ENCODE measurements around the gene PLA2G12A.
A peak's percentile ranks its signal among the peaks of the same experiment; 100 is the strongest.

PLA2G12A gene

DNA sequence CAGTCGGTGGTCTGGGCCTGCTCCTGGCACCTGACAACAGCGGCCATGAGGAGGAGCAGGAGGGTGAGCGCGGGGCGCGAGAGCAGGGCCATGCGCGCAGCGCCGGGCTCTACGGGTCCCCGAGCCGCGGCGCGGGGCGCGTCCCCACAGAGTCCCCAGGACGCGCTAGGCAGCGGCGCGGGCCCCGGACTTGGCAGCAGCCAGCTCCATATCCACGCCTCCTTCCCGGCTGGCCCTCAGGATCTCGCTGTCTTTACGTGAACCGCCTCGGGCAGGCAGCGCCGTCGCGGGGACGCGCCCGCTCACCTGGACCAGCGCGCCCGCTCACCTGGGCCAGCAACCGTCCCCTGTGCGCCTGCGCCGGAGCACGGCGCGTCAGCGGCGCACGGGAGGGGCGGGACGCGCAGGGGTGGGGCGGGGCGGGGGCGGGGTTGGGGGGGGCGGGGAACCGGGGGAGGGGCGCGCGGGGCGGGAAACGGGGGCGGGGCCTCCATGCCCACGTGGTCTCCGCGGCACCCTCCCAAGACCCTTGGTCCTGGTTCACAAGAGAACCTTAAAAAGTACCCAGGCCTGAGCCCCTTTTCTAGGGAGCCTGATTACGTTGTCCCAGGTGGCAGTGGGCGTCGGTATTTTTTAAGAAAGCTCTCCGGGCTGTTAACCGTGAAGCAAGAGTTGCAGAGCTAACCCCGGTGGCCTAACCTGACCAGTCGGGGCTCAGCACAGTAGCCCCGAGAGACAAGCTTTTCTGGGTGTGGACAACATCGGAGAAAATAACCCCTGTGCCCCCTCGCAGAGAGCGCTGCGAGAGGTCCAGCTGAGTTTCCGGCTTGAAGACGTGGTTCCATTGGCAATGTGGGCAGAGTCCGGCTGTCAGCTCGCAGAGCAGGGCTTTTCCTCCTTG lies at the start of gene PLA2G12A:
PLA2G12A (minus strand) TSS at position 353 of the 901 bp plus-strand sequence; CDS start at position 92, 261 bp downstream.
- peak; percentile 83 for DNase-seq
- no peaks in the 10 kb centered on the region for H3K9me3 Mint-ChIP-seq
- H3K27me3 Mint-ChIP-seq, result peaks cover 4% of the 10 kb centered on the region
- peak within 1 kb of the TSS; percentile 86 for H3K4me3 Mint-ChIP-seq
- CTCF ChIA-PET, result interaction anchor here (0.8 to 1.8 kb wide), 3 partner anchors 27 to 297 kb away, joined by 3 to 7 read pairs (median 6); partner anchors contain the start of genes CASP6 and SEC24B
- H3K27ac Mint-ChIP-seq, result peak within 1 kb of the TSS; percentile 75
- H3K36me3 Mint-ChIP-seq, result peaks cover 11% of the 10 kb centered on the region
- H3K4me1 Mint-ChIP-seq, result peaks cover 21% of the 10 kb centered on the region

DNA sequence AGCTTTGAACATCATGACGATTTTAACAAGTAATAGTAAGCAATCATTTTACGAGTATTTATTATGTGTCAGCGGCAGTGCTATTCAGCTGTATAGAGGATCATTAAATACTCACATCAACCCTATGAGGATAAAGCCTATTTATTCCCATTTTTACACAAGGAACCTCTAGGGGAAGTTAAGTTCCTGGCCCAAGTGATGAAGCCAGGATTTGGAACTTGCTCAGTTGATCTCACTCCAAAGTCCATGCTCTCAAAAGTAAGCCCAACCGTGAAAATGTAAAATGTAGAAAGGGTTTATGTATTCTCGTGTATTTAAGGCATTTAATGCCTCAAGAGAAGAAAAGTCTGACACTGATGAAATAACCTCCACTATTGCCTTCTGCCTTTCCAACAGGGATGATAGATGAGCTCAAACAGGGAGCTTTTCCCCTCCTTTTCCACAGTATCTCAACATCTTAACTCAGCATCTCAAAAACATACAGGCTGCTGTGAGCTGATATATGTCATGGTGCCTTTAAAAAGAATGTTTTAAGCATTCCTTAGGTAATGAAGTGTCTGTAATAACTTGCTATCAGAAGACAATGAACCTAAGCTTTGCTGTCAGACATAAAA lies 35.0 kb upstream of the PLA2G12A start:
- no peak for DNase-seq
- CTCF ChIA-PET, result no interaction called here
- no peaks in the 10 kb centered on the region for H3K36me3 Mint-ChIP-seq
- H3K4me1 Mint-ChIP-seq, result no peaks in the 10 kb centered on the region
- H3K27me3 Mint-ChIP-seq, result peaks cover 9% of the 10 kb centered on the region
- H3K27ac Mint-ChIP-seq, result no peak overlapping the region
- H3K9me3 Mint-ChIP-seq, result no peaks in the 10 kb centered on the region
- no peak overlapping the region for H3K4me3 Mint-ChIP-seq

DNA sequence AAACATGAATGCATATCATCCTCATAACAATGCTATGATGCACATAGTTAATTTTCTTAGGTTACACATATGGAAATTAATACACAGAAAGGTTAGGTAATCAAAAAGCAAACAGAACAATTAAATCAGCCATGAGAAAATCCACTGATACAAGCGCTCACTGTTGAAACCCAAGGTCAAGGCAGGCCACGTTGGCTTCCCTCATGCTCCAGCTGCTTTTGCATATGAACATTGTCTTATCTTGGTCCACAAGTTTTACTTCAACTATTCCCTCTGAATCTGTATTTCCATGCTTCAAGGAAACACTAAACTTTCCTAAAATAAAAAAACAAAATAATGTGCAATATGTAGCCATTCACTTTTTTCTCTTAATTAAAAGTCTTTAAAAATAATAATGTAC lies 34.5 kb upstream of the PLA2G12A start:
- no peaks in the 10 kb centered on the region for H3K4me1 Mint-ChIP-seq
- CTCF ChIA-PET, result no interaction called here
- no peaks in the 10 kb centered on the region for H3K9me3 Mint-ChIP-seq
- H3K27ac Mint-ChIP-seq, result no peak overlapping the region
- DNase-seq, result no peak
- peaks cover 4% of the 10 kb centered on the region for H3K27me3 Mint-ChIP-seq
- H3K36me3 Mint-ChIP-seq, result no peaks in the 10 kb centered on the region
- H3K4me3 Mint-ChIP-seq, result no peak overlapping the region

- H3K27ac Mint-ChIP-seq, result no peak overlapping the region
- no peaks in the 10 kb centered on the region for H3K4me1 Mint-ChIP-seq
- DNase-seq, result no peak
- CTCF ChIA-PET, result no interaction called here
- H3K27me3 Mint-ChIP-seq, result peaks cover 13% of the 10 kb centered on the region
- H3K4me3 Mint-ChIP-seq, result no peak overlapping the region
- H3K9me3 Mint-ChIP-seq, result no peaks in the 10 kb centered on the region
- H3K36me3 Mint-ChIP-seq, result no peaks in the 10 kb centered on the region
These were observed 30.8 kb upstream of the PLA2G12A start for GRCh38 chr4:109760682-109761081.

GRCh38 chr4:109755656-109756055 lies 25.8 kb upstream of the PLA2G12A start:
- Mint-ChIP-seq H3K36me3 (no peaks in the 10 kb centered on the region), H3K4me1 (no peaks in the 10 kb centered on the region), H3K27me3 (peaks cover 13% of the 10 kb centered on the region), H3K9me3 (no peaks in the 10 kb centered on the region), H3K4me3 (no peak overlapping the region), H3K27ac (no peak overlapping the region)
- CTCF ChIA-PET, result no interaction called here
- no peak for DNase-seq

DNA sequence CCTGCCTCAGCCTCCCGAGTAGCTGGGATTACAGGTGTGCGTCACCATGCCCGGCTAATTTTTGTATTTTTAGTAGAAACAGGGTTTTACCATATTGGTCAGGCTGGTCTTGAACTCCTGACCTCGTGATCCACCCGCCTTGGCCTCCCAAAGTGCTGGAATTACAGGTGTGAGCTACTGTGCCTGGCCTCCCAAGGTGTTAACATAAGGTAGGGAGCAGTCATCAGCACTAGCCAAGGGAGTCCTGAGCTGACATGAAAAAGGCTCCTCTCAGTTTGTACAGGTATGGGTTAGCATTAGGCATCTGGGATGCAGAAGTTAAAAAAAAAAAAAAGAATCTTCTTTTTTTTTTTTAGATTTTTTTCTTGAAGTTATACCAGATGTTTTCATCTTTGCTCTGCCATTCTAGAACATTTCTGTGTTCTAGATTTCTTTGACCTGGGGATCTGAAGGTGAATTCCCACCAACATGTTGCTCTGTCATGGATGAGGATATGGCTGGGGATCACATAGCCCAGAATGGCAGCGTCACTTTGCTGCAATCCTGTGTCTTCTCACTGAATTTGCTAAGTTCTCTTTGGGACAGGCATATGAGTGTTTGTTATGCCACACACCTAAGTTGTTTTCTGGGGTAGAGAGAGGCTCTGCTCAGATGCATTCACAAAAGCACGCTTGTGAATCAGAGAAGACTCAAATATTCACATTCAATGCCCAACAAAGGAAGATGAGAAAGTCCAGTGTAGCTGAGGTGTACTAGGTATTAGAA lies 24.4 kb upstream of the PLA2G12A start:
- Mint-ChIP-seq H3K4me3 (no peak overlapping the region), H3K36me3 (no peaks in the 10 kb centered on the region), H3K27me3 (peaks cover 13% of the 10 kb centered on the region), H3K27ac (peak overlapping the region; percentile 31), H3K9me3 (no peaks in the 10 kb centered on the region), H3K4me1 (no peaks in the 10 kb centered on the region)
- DNase-seq, result peak; percentile 22
- CTCF ChIA-PET, result no interaction called here

GRCh38 chr4:109752525-109752924 lies 22.7 kb upstream of the PLA2G12A start:
- no peaks in the 10 kb centered on the region for H3K9me3 Mint-ChIP-seq
- CTCF ChIA-PET, result no interaction called here
- peaks cover 16% of the 10 kb centered on the region for H3K27me3 Mint-ChIP-seq
- no peak overlapping the region for H3K4me3 Mint-ChIP-seq
- no peak for DNase-seq
- no peaks in the 10 kb centered on the region for H3K4me1 Mint-ChIP-seq
- no peaks in the 10 kb centered on the region for H3K36me3 Mint-ChIP-seq
- H3K27ac Mint-ChIP-seq, result no peak overlapping the region

GRCh38 chr4:109751852-109752251 lies 22.0 kb upstream of the PLA2G12A start:
- no peaks in the 10 kb centered on the region for H3K9me3 Mint-ChIP-seq
- DNase-seq, result no peak
- peaks cover 16% of the 10 kb centered on the region for H3K27me3 Mint-ChIP-seq
- CTCF ChIA-PET, result no interaction called here
- no peaks in the 10 kb centered on the region for H3K36me3 Mint-ChIP-seq
- no peaks in the 10 kb centered on the region for H3K4me1 Mint-ChIP-seq
- no peak overlapping the region for H3K4me3 Mint-ChIP-seq
- no peak overlapping the region for H3K27ac Mint-ChIP-seq

GRCh38 chr4:109750652-109751244 lies 20.9 kb upstream of the PLA2G12A start:
- Mint-ChIP-seq H3K27ac (no peak overlapping the region), H3K36me3 (no peaks in the 10 kb centered on the region), H3K4me3 (no peak overlapping the region), H3K9me3 (no peaks in the 10 kb centered on the region), H3K27me3 (peaks cover 12% of the 10 kb centered on the region), H3K4me1 (no peaks in the 10 kb centered on the region)
- no peak for DNase-seq
- CTCF ChIA-PET, result no interaction called here

DNA sequence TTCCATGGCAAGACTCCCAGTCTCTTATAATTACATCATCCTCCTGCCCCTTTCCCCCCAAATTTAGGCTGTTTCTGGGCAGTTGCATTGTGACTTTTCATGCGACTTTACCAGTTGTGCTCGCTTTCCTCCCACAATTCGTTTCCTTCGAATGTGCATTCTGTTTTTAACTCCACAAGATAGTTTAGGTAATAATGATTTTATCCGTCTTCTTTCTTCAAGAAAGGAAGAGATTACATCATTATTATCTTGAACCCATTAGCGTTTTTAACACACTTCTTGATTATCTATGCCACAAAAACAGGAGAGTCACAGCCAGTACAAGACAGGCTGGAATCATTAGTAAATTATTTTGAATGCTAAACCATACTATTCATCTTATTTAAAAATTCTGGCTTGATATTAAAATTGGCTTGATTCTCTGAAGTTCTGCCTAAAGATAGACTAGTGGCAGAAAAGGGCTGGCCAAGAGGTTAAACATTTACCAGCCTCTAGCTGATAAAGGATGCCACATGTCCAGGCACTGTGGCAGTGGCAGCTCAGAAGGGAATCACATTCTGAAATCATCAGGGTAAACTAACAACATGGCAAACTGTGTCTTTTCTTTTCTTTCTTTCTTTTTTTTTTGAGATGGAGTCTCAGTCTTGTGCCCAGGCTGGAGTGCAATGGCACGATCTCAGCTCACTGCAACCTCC lies 19.7 kb upstream of the PLA2G12A start:
- Mint-ChIP-seq H3K4me3 (no peak overlapping the region), H3K36me3 (no peaks in the 10 kb centered on the region), H3K27ac (no peak overlapping the region), H3K4me1 (no peaks in the 10 kb centered on the region), H3K9me3 (no peaks in the 10 kb centered on the region), H3K27me3 (peaks cover 21% of the 10 kb centered on the region)
- CTCF ChIA-PET, result no interaction called here
- DNase-seq, result no peak

GRCh38 chr4:109748114-109748513 lies 18.2 kb upstream of the PLA2G12A start:
- Mint-ChIP-seq H3K36me3 (no peaks in the 10 kb centered on the region), H3K4me3 (no peak overlapping the region), H3K9me3 (no peaks in the 10 kb centered on the region), H3K4me1 (no peaks in the 10 kb centered on the region), H3K27ac (no peak overlapping the region), H3K27me3 (peaks cover 31% of the 10 kb centered on the region)
- DNase-seq, result no peak
- CTCF ChIA-PET, result no interaction called here

- DNase-seq, result no peak
- H3K27me3 Mint-ChIP-seq, result peaks cover 39% of the 10 kb centered on the region
- no peaks in the 10 kb centered on the region for H3K4me1 Mint-ChIP-seq
- no peaks in the 10 kb centered on the region for H3K9me3 Mint-ChIP-seq
- H3K4me3 Mint-ChIP-seq, result no peak overlapping the region
- no peaks in the 10 kb centered on the region for H3K36me3 Mint-ChIP-seq
- CTCF ChIA-PET, result no interaction called here
- H3K27ac Mint-ChIP-seq, result no peak overlapping the region
These were observed 16.9 kb upstream of the PLA2G12A start for GRCh38 chr4:109746728-109747127.

DNA sequence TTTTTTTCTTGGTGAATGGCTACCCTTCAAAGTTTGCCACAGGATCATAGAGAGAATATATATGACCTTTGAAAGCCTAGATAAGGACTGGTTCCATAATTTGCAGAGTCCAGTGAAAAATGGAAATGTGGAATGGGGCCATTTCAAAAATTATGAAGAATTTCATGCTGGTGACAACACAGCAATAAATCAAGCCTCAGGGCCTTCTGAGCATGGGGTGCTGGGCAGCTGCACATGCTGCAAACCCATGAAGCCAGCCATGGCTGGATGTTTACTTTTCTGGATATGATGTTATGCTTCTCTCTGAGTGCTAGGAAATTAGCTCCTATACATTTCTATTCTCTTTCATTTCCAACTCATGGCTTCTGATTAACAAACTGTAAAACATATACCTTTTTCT lies 16.0 kb upstream of the PLA2G12A start:
- Mint-ChIP-seq H3K27ac (no peak overlapping the region), H3K4me1 (no peaks in the 10 kb centered on the region), H3K27me3 (peaks cover 41% of the 10 kb centered on the region), H3K36me3 (no peaks in the 10 kb centered on the region), H3K9me3 (no peaks in the 10 kb centered on the region), H3K4me3 (no peak overlapping the region)
- DNase-seq, result no peak
- CTCF ChIA-PET, result no interaction called here

GRCh38 chr4:109739547-109739946 lies 9.7 kb upstream of the PLA2G12A start:
- no peaks in the 10 kb centered on the region for H3K4me1 Mint-ChIP-seq
- H3K27me3 Mint-ChIP-seq, result peaks cover 38% of the 10 kb centered on the region
- CTCF ChIA-PET, result interaction anchor here (0.6 kb wide), 1 partner anchor 88 kb away, joined by 3 read pairs; no protein-coding TSS in a partner anchor
- H3K36me3 Mint-ChIP-seq, result no peaks in the 10 kb centered on the region
- DNase-seq, result no peak
- H3K27ac Mint-ChIP-seq, result no peak overlapping the region
- no peak overlapping the region for H3K4me3 Mint-ChIP-seq
- no peaks in the 10 kb centered on the region for H3K9me3 Mint-ChIP-seq

Data from activated naive CD4-positive, alpha-beta T cell treated with anti-CD3 and anti-CD28 coated beads, Interleukin-2, amount 10 ng/mL, durations not matched to agents 7 days and 5 days (primary cell).